ENCODE measurements around the gene KCNK7.

- TF ChIP-seq CTCF (IDR thresholded peaks at IDR 0.05), result no peak
- TF ChIP-seq POLR2AphosphoS5 (IDR thresholded peaks at IDR 0.05; ENCODE audit: low read depth, low read length), result no peak
- TF ChIP-seq SIN3A (IDR thresholded peaks at IDR 0.05; ENCODE audit: borderline replicate concordance, insufficient read depth, low read depth, low read length), result no peak
Measured at GRCh38 chr11:65607614-65608426, 12.2 kb upstream of the KCNK7 start.

Data from Panc1 (cell line).